Glutamatergic neuron (in vitro differentiated cells): ENCODE results near the gene RADIL. TPM values are rescaled to one million over a fixed set of nuclear protein-coding genes. Genes with fewer than 3 reads are reported as not detected.

ENCODE experiments used
- DNase-seq: peaks from one replicate; pipeline ENCODE4 v3.0.0; 2022
- H3K27ac Mint-ChIP-seq: one replicate; pipeline ENCODE4 v1.8.0; 2020; ENCODE audit warnings: mild to moderate bottlenecking, mixed read lengths, inconsistent platforms; ENCODE audit not compliant: unreplicated experiment
- H3K27me3 Mint-ChIP-seq: one replicate; pipeline ENCODE4 v1.8.0; 2020; ENCODE audit warnings: mild to moderate bottlenecking, moderate library complexity, mixed read lengths, inconsistent platforms; ENCODE audit not compliant: unreplicated experiment
- H3K36me3 Mint-ChIP-seq: one replicate; pipeline ENCODE4 v1.8.0; 2020; ENCODE audit warnings: mild to moderate bottlenecking, mixed read lengths, inconsistent platforms; ENCODE audit not compliant: unreplicated experiment
- H3K4me1 Mint-ChIP-seq: one replicate; pipeline ENCODE4 v1.8.0; 2020; ENCODE audit warnings: mild to moderate bottlenecking, low read depth, mixed read lengths, inconsistent platforms; ENCODE audit not compliant: unreplicated experiment
- H3K4me3 Mint-ChIP-seq: one replicate; pipeline ENCODE4 v1.8.0; 2020; ENCODE audit warnings: mild to moderate bottlenecking, mixed read lengths, inconsistent platforms; ENCODE audit not compliant: unreplicated experiment
- H3K9me3 Mint-ChIP-seq: one replicate; pipeline ENCODE4 v1.8.0; 2020; ENCODE audit warnings: mild to moderate bottlenecking, moderate library complexity, mixed read lengths, inconsistent platforms; ENCODE audit not compliant: unreplicated experiment
- CTCF ChIP-seq: fragments of 200-600 bp; sonication (generic); IDR thresholded peaks from one replicate; pipeline ENCODE4 v1.5.0; 2021; ENCODE audit not compliant: partially characterized antibody, unreplicated experiment
- total RNA-seq: library from RNA; stranded (reverse); fragmentation: NEBNext Ultra II Directional; extraction: Animal tissue kit (Norgen Biotek cat#: 25700); gene quantifications from one replicate; pipeline ENCODE4 v1.2.1, GENCODE V29; 2021; ENCODE audit not compliant: unreplicated experiment

RADIL gene
- total RNA-seq, 1 donor from 2014 or later, result 31.3 TPM

DNA sequence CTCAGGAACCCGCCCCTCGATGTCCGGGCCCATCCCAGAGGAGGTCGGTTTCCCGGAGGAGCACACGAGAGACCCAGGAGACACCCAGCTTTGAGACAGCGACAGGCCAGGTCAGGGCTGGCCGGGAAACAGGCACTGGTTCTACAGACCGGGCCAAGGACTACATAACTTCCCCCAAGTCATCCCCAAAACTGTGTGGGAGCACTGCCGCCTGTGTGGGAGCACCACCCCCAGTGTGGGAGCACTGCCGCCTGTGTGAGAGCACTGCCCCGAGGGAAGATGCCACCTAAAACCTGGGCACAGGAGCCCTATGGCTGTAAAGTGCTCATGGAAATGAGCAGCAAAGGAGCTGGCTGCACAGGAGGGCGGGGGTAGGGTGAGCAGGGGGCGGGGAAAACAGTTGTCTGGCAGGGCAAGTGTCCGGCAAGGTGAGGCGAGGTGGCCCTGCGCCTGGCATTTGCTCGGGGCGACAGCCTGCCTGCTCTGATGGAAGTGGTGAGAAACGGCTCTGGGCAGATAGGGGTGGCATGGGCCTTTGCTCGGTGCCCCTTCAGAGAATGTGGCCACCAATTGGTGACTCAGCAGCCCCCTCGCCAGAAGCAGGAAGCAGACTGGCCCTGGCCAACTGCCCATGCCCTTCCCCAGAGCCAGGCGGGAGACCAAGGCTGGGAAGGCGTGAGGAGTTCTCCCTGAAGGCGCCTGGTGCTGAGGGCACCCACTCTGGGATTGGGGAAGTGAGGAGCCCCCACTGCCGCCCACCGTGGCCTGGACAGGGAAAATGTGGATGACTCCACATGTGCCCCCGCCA is 47.9 kb downstream of the RADIL start:
- Mint-ChIP-seq H3K4me1 (peaks cover 20% of the 10 kb centered on the region), H3K27ac (no peak overlapping the region), H3K36me3 (no peaks in the 10 kb centered on the region), H3K9me3 (peaks cover 14% of the 10 kb centered on the region), H3K4me3 (no peak overlapping the region), H3K27me3 (peaks cover 6% of the 10 kb centered on the region)
- TF ChIP-seq CTCF, result no peak
- no peak for DNase-seq

- Mint-ChIP-seq H3K36me3 (peaks cover 5% of the 10 kb centered on the region), H3K27ac (no peak overlapping the region), H3K4me3 (no peak overlapping the region), H3K4me1 (peaks cover 22% of the 10 kb centered on the region), H3K27me3 (peaks cover 6% of the 10 kb centered on the region), H3K9me3 (peaks cover 16% of the 10 kb centered on the region)
- DNase-seq, result no peak
- TF ChIP-seq CTCF, result no peak
These were observed 48.7 kb downstream of the RADIL start for GRCh38 chr7:4834601-4835397.

GRCh38 chr7:4833691-4834600 is 49.6 kb downstream of the RADIL start:
- H3K4me3 Mint-ChIP-seq, result no peak overlapping the region
- no peak for DNase-seq
- H3K27me3 Mint-ChIP-seq, result peaks cover 8% of the 10 kb centered on the region
- no peak for TF ChIP-seq CTCF
- peaks cover 7% of the 10 kb centered on the region for H3K36me3 Mint-ChIP-seq
- H3K9me3 Mint-ChIP-seq, result peaks cover 12% of the 10 kb centered on the region
- H3K27ac Mint-ChIP-seq, result no peak overlapping the region
- H3K4me1 Mint-ChIP-seq, result peaks cover 18% of the 10 kb centered on the region

GRCh38 chr7:4833176-4833575 is 50.3 kb downstream of the RADIL start:
- TF ChIP-seq CTCF, result no peak
- H3K36me3 Mint-ChIP-seq, result peaks cover 12% of the 10 kb centered on the region
- peaks cover 17% of the 10 kb centered on the region for H3K4me1 Mint-ChIP-seq
- no peak overlapping the region for H3K4me3 Mint-ChIP-seq
- no peak overlapping the region for H3K27ac Mint-ChIP-seq
- peaks cover 12% of the 10 kb centered on the region for H3K9me3 Mint-ChIP-seq
- DNase-seq, result no peak
- H3K27me3 Mint-ChIP-seq, result peaks cover 10% of the 10 kb centered on the region
